Pancreas (tissue), 10 donors: ENCODE measurements around the gene RTN1. TPM values are rescaled to one million over a fixed set of nuclear protein-coding genes. Genes with fewer than 3 reads are reported as not detected.

Experiments
- ATAC-seq, 4 donors: fragments of 200-7000 bp; cut with Tn5 transposase; one replicate each; pipeline versions ENCODE4 v1.8.0 to v1.9.1; 2020; ENCODE audit warnings: mild to moderate bottlenecking in 4 of 4, moderate library complexity in 4 of 4
- DNase-seq, 6 donors: peaks; one replicate each; pipeline ENCODE4 v3.0.0-alpha.2; 2020
- FAIRE-seq: peaks from 2 replicates; lab custom pipeline; 2012; peaks lifted over from hg19 to GRCh38; lab: Jason Lieb, UNC
- H3K27ac ChIP-seq, 4 donors: fragments of 200-600 bp; sonication (generic); 1 replicate in 3 of 4; 2 replicates in 1 of 4; pipeline versions ENCODE4 v1.5.0 to v1.8.0; 2020
- H3K27me3 ChIP-seq, 4 donors: fragments of 200-600 bp; one replicate each; pipeline ENCODE4 v1.8.0; 2021
- H3K36me3 ChIP-seq, 3 donors: fragments of 200-600 bp; sonication (generic) in 1 of 3; one replicate each; pipeline versions ENCODE4 v1.5.0 to v1.8.0; 2020 to 2021
- H3K4me1 ChIP-seq, 3 donors: fragments of 200-600 bp; one replicate each; pipeline ENCODE4 v1.8.0; 2021
- H3K4me3 ChIP-seq, 4 donors: fragments of 200-600 bp; sonication (generic) in 2 of 4; one replicate each; pipeline versions ENCODE4 v1.5.0 to v1.8.0; 2020 to 2021
- H3K9me3 ChIP-seq, 4 donors: fragments of 200-600 bp; one replicate each; pipeline ENCODE4 v1.8.0; 2021
- CTCF ChIP-seq, 4 donors: fragments of 200-600 bp; sonication (generic) in 3 of 4; IDR thresholded peaks; one replicate each; pipeline versions ENCODE4 v1.5.0 to v1.8.0; 2021; ENCODE audit warnings: antibody characterized with exemption in 4 of 4
- WGBS, 2 donors: extraction: QIAGEN DNeasy Blood & Tissue Kit; methylation state at CpG; one replicate each; pipeline ENCODE4 v1.1.7; 2013; 5-methylcytosine and 5-hydroxymethylcytosine counted together
- intact Hi-C, 3 donors: fragments of 100-400 bp; cut with DNase I; formaldehyde crosslinking; loops; one replicate each; pipeline versions ENCODE4 v1.11.1 to v1.14.2; 2022
- polyA plus RNA-seq, 2 donors: library from polyadenylated mRNA; stranded (reverse); fragments of 200-250 nt; gene quantifications; one replicate each; pipeline ENCODE4 v1.2.3, GENCODE V29; 2013
- total RNA-seq, 6 donors: library from RNA; stranded (reverse); fragmentation: NEBNext Ultra II Directional in 4 of 6; extraction: Animal tissue kit (Norgen Biotek cat#: 25700) in 4 of 6; gene quantifications; one replicate each; pipeline versions ENCODE4 v1.2.1 to v1.2.4, GENCODE V29; 2021 to 2023
- donor health status: healthy with polysubstance abuse.
- donor health status: DM: no; HTN: no; CAD: no; lungs with moderate emphysema.
- donor health status: DM: no; HTN: no; CAD: no.
- donor health status: control.
- donor health status: control.
- donor health status: Bipolar disorder and iron deficiency.
- donor health status: DM: yes; HTN: yes; CAD: no.
- donor health status: DM: no; HTN: no; CAD: no.
- donor health status: DM: no; HTN: no; CAD: no.
- donor health status: DM: yes; HTN: yes; CAD: no.

RTN1 gene
- total and polyA plus RNA-seq, 8 donors: 0.97 to 42.0 (median 5.3) TPM

GRCh38 chr14:59900556-59900955, 30.0 kb upstream of the RTN1 start:
- intact Hi-C loops: no loop called here
- FAIRE-seq (no peak), ATAC-seq (no peak), DNase-seq (no peak)
- H3K36me3 ChIP-seq: no peaks in the 10 kb centered on the region
- TF ChIP-seq CTCF (IDR thresholded peaks at IDR 0.05): no peak
- H3K27me3 ChIP-seq: no peaks in the 10 kb centered on the region
- no peak overlapping the region for H3K4me3 ChIP-seq
- WGBS, 2 donors: 69% methylated on average over 3 of the region's 3 CpGs
- no peak overlapping the region for H3K27ac ChIP-seq
- no peaks in the 10 kb centered on the region for H3K9me3 ChIP-seq
- H3K4me1 ChIP-seq: no peaks in the 10 kb centered on the region

- no peaks in the 10 kb centered on the region for H3K4me1 ChIP-seq
- peak in 2 of 6 donors; percentile 3 to 18 for DNase-seq
- peak in 3 of 4 donors; percentile 83 to 89 (median 84) for ATAC-seq
- H3K27ac ChIP-seq: no peak overlapping the region
- H3K36me3 ChIP-seq: no peaks in the 10 kb centered on the region
- FAIRE-seq: no peak
- H3K27me3 ChIP-seq: no peaks in the 10 kb centered on the region
- H3K9me3 ChIP-seq: no peaks in the 10 kb centered on the region
- 22 to 26% methylated on average over 8 of the region's 8 CpGs for WGBS, 2 donors
- H3K4me3 ChIP-seq: no peak overlapping the region
- intact Hi-C loops: no loop called here
- peak in 3 of 4 donors; percentile 15 to 25 (median 23) for TF ChIP-seq CTCF (IDR thresholded peaks at IDR 0.05)
Observed at GRCh38 chr14:59897757-59898383, 27.3 kb upstream of the RTN1 start.

GRCh38 chr14:59895721-59896120, 25.1 kb upstream of the RTN1 start:
- FAIRE-seq (no peak), ATAC-seq (no peak), DNase-seq (no peak)
- H3K4me3 ChIP-seq: no peak overlapping the region
- no peaks in the 10 kb centered on the region for H3K36me3 ChIP-seq
- no peaks in the 10 kb centered on the region for H3K4me1 ChIP-seq
- H3K27ac ChIP-seq: no peak overlapping the region
- no peaks in the 10 kb centered on the region for H3K9me3 ChIP-seq
- no peaks in the 10 kb centered on the region for H3K27me3 ChIP-seq
- intact Hi-C loops: no loop called here
- WGBS, 2 donors: 44 to 54% methylated on average over 1 of the region's 1 CpG
- TF ChIP-seq CTCF (IDR thresholded peaks at IDR 0.05): no peak

- DNase-seq: no peak
Observed at GRCh38 chr14:59890676-59891075, 20.1 kb upstream of the RTN1 start.

More at GRCh38 chr14:59890676-59891075, 20.1 kb upstream of the RTN1 start:
- Histone ChIP-seq H3K27me3 (no peaks in the 10 kb centered on the region), H3K4me3 (no peak overlapping the region), H3K9me3 (no peaks in the 10 kb centered on the region), H3K4me1 (no peaks in the 10 kb centered on the region), H3K36me3 (no peaks in the 10 kb centered on the region), H3K27ac (no peak overlapping the region)
- no peak for ATAC-seq
- no peak for TF ChIP-seq CTCF (IDR thresholded peaks at IDR 0.05)
- no peak for FAIRE-seq
- 11 to 22% methylated on average over 2 of the region's 2 CpGs for WGBS, 2 donors
- intact Hi-C loops: no loop called here
